Neural cell (in vitro differentiated cells): ENCODE measurements around the gene ARFGAP1. TPM values are rescaled to one million over a fixed set of nuclear protein-coding genes. Genes with fewer than 3 reads are reported as not detected.

ENCODE experiments used
- H2AFZ ChIP-seq: fragments of 200-600, 300-800 bp; sonication (generic), shearing (Covaris generic); 2 replicates; pipeline ENCODE4 v1.6.0; 2014; ENCODE audit warnings: low read depth, mild to moderate bottlenecking, antibody characterized with exemption, low read length, moderate library complexity
- H3F3A ChIP-seq: fragments of 200-600 bp; shearing (Covaris generic); 2 replicates; pipeline ENCODE4 v1.6.1; 2016; ENCODE audit warnings: mild to moderate bottlenecking, moderate library complexity, mixed read lengths, antibody characterized with exemption, low read length; ENCODE audit not compliant: insufficient read depth, poor library complexity, severe bottlenecking
- H3K27ac ChIP-seq: fragments of 200-600, 300-800 bp; sonication (generic), shearing (Covaris generic); 2 replicates; pipeline ENCODE4 v1.5.1; 2014; ENCODE audit warnings: mild to moderate bottlenecking, low read length, moderate library complexity
- H3K27me3 ChIP-seq: fragments of 300-800, 200-600 bp; sonication (generic), shearing (Covaris generic); 2 replicates; pipeline ENCODE4 v1.6.0; 2014; ENCODE audit warnings: mild to moderate bottlenecking, low read depth, low read length, moderate library complexity; ENCODE audit not compliant: insufficient read depth
- H3K36me3 ChIP-seq: fragments of 300-800, 200-600 bp; sonication (generic), shearing (Covaris generic); 2 replicates; pipeline ENCODE4 v1.5.1; 2014; ENCODE audit warnings: mild to moderate bottlenecking, antibody characterized with exemption, low read length, moderate library complexity; ENCODE audit not compliant: insufficient read depth
- H3K4me2 ChIP-seq: fragments of 300-800, 200-600 bp; sonication (generic), shearing (Covaris generic); 2 replicates; pipeline ENCODE4 v1.6.0; 2014; ENCODE audit warnings: mild to moderate bottlenecking, low read length
- H3K4me3 ChIP-seq: fragments of 300-800, 200-600 bp; sonication (generic), shearing (Covaris generic); 2 replicates; pipeline ENCODE4 v1.5.1; 2014; ENCODE audit warnings: mild to moderate bottlenecking, low read length, moderate library complexity
- H3K79me2 ChIP-seq: fragments of 200-600 bp; shearing (Covaris generic); replicated peaks from 2 replicates; pipeline ENCODE4 v1.6.0; 2014; ENCODE audit warnings: mild to moderate bottlenecking, low read length, moderate library complexity; ENCODE audit not compliant: insufficient read depth
- H3K9ac ChIP-seq: fragments of 300-800, 200-600 bp; sonication (generic), shearing (Covaris generic); 2 replicates; pipeline ENCODE4 v1.6.1; 2016; ENCODE audit warnings: mild to moderate bottlenecking, low read length, mixed read lengths
- H3K9me2 ChIP-seq: fragments of 200-600 bp; shearing (Covaris generic); 2 replicates; pipeline ENCODE4 v1.6.1; 2016; ENCODE audit warnings: mild to moderate bottlenecking, low read length, mixed read lengths; ENCODE audit not compliant: insufficient read depth
- H3K9me3 ChIP-seq: fragments of 200-600, 300-800 bp; sonication (generic), shearing (Covaris generic); 2 replicates; pipeline ENCODE4 v1.6.1; 2016; ENCODE audit warnings: mild to moderate bottlenecking, mixed run types, low read length, moderate library complexity, mixed read lengths
- H4K20me1 ChIP-seq: fragments of 200-600 bp; shearing (Covaris generic); 2 replicates; pipeline ENCODE4 v1.6.1; 2016; ENCODE audit warnings: mild to moderate bottlenecking, mixed run types; ENCODE audit not compliant: insufficient read depth
- CTCF ChIP-seq: fragments of 450-650 bp; IDR thresholded peaks from 2 replicates; pipeline ENCODE4 v1.5.1; 2014; ENCODE audit warnings: antibody characterized with exemption, mild to moderate bottlenecking, moderate library complexity; ENCODE audit not compliant: poor library complexity, severe bottlenecking
- EP300 ChIP-seq: fragments of 450-650 bp; conservative IDR thresholded peaks from 2 replicates; pipeline ENCODE4 v1.6.1; 2014; ENCODE audit warnings: antibody characterized with exemption, mild to moderate bottlenecking, moderate library complexity; ENCODE audit not compliant: poor library complexity, severe bottlenecking
- EZH2 ChIP-seq: fragments of 200-600, 300-800 bp; shearing (Covaris generic), sonication (generic); IDR thresholded peaks from 2 replicates; pipeline ENCODE4 v1.6.1; 2014; ENCODE audit warnings: antibody characterized with exemption, low read length, borderline replicate concordance, mild to moderate bottlenecking; ENCODE audit not compliant: insufficient read depth, poor library complexity, severe bottlenecking
- MXI1 ChIP-seq: fragments of 450-650 bp; conservative IDR thresholded peaks from 2 replicates; pipeline ENCODE4 v1.6.1; 2014; ENCODE audit warnings: antibody characterized with exemption, mild to moderate bottlenecking; ENCODE audit not compliant: poor library complexity, severe bottlenecking
- POLR2AphosphoS5 ChIP-seq: IDR thresholded peaks from 2 replicates; pipeline ENCODE4 v1.6.1; 2012
- REST ChIP-seq: IDR thresholded peaks from 2 replicates; pipeline ENCODE4 v1.6.1; 2012; ENCODE audit warnings: borderline replicate concordance
- SMC3 ChIP-seq: fragments of 450-650 bp; conservative IDR thresholded peaks from 2 replicates; pipeline ENCODE4 v1.6.1; 2014; ENCODE audit warnings: antibody characterized with exemption, mild to moderate bottlenecking, moderate library complexity; ENCODE audit not compliant: poor library complexity
- TAF1 ChIP-seq: IDR thresholded peaks from 2 replicates; pipeline ENCODE4 v1.6.1; 2012; ENCODE audit warnings: low read depth
- polyA plus RNA-seq: library from polyadenylated mRNA; depleted of rRNA; stranded (reverse); fragments of >200 nt; gene quantifications from 2 replicates; pipeline ENCODE4 v1.2.3, GENCODE V29; 2014

ARFGAP1 gene
- polyA plus RNA-seq, 1 donor from 2014 or later, result 70.2 TPM

GRCh38 chr20:63327231-63327745 is 54.7 kb downstream of the ARFGAP1 start:
- Histone ChIP-seq H4K20me1 (no peaks in the 10 kb centered on the region), H3K4me3 (no peak overlapping the region), H3K27me3 (no peaks in the 10 kb centered on the region), H3K9me3 (no peaks in the 10 kb centered on the region), H3F3A (no peaks in the 10 kb centered on the region), H3K36me3 (no peaks in the 10 kb centered on the region), H3K4me2 (no peak overlapping the region), H2AFZ (no peak overlapping the region), H3K9me2 (no peaks in the 10 kb centered on the region), H3K79me2 (no peaks in the 10 kb centered on the region), H3K27ac (no peak overlapping the region), H3K9ac (no peak overlapping the region)
- TF ChIP-seq EP300, result no peak
- TF ChIP-seq POLR2AphosphoS5, result no peak
- TF ChIP-seq SMC3, result no peak

GRCh38 chr20:63328026-63328700 is 55.5 kb downstream of the ARFGAP1 start:
- H3K9ac ChIP-seq, result no peak overlapping the region
- H3K4me3 ChIP-seq, result no peak overlapping the region
- H3K9me3 ChIP-seq, result no peaks in the 10 kb centered on the region
- no peak overlapping the region for H2AFZ ChIP-seq
- no peak overlapping the region for H3K27ac ChIP-seq
- TF ChIP-seq EZH2 (no peak), REST (no peak), MXI1 (no peak), EP300 (no peak), CTCF (no peak), POLR2AphosphoS5 (no peak), TAF1 (no peak), SMC3 (no peak)
- no peaks in the 10 kb centered on the region for H3K36me3 ChIP-seq
- H3K4me2 ChIP-seq, result no peak overlapping the region
- no peaks in the 10 kb centered on the region for H4K20me1 ChIP-seq
- H3K79me2 ChIP-seq, result no peaks in the 10 kb centered on the region
- no peaks in the 10 kb centered on the region for H3K9me2 ChIP-seq
- H3F3A ChIP-seq, result no peaks in the 10 kb centered on the region
- no peaks in the 10 kb centered on the region for H3K27me3 ChIP-seq
